Sigmoid colon (tissue), 4 donors: ENCODE results near the gene BZW2.

ENCODE experiments used
- CTCF ChIP-seq, 4 experiments: fragments of 450-650 bp in 3 of 4; fragments of 200-600 bp in 1 of 4; IDR thresholded peaks; one replicate each; pipeline ENCODE4 v1.5.1; 2016 to 2019; ENCODE audit warnings: antibody characterized with exemption in 4 of 4, mild to moderate bottlenecking in 3 of 4, moderate library complexity in 2 of 4
- EP300 ChIP-seq, 4 donors: sonication (generic); formaldehyde crosslinking; IDR thresholded peaks; one replicate each; pipeline ENCODE4 v1.6.1; 2017; ENCODE audit warnings: antibody characterized with exemption in 4 of 4
- POLR2A ChIP-seq, 2 donors: fragments of 450-650 bp; IDR thresholded peaks; one replicate each; pipeline ENCODE4 v1.6.1; 2016; ENCODE audit warnings: antibody characterized with exemption in 2 of 2, mild to moderate bottlenecking in 2 of 2, moderate library complexity in 2 of 2

- TF ChIP-seq CTCF (IDR thresholded peaks at IDR 0.05) (no peak), EP300 (IDR thresholded peaks at IDR 0.05) (no peak), POLR2A (IDR thresholded peaks at IDR 0.05) (no peak)
Measured at GRCh38 chr7:16615228-16615627, 30.8 kb upstream of the BZW2 start.
